Activated T-helper 1 cell treated with anti-CD3 and anti-CD28 coated beads, Interleukin-12 subunit alpha, Interleukin-12 subunit beta, Interleukin-2, Interleukin-4 antibody, amounts not matched to agents 30 ng/mL and 10 ng/mL and 1 ng/mL, durations not matched to agents 14 hours and 24 hours and 36 hours (primary cell): Measurements from ENCODE around the gene OR8B4. TPM values are rescaled to one million over a fixed set of nuclear protein-coding genes. Genes with fewer than 3 reads are reported as not detected.
"Not testable (repeated sequence)": the region's sequence is repeated elsewhere in the genome, so short reads cannot be mapped to it uniquely, and the experiment has no call there.

Source experiments
- DNase-seq: peaks from one replicate; pipeline ENCODE4 v3.0.0; 2021; ENCODE audit warnings: low spot score
- H3K27ac Mint-ChIP-seq: one replicate; pipeline ENCODE4 v1.8.0; 2021; ENCODE audit warnings: mild to moderate bottlenecking, mixed read lengths
- H3K27me3 Mint-ChIP-seq: one replicate; pipeline ENCODE4 v1.8.0; 2022; ENCODE audit warnings: mild to moderate bottlenecking, moderate library complexity, mixed read lengths; ENCODE audit not compliant: insufficient read depth
- H3K36me3 Mint-ChIP-seq: one replicate; pipeline ENCODE4 v1.8.0; 2021; ENCODE audit warnings: low read depth, mixed read lengths
- H3K4me1 Mint-ChIP-seq: one replicate; pipeline ENCODE4 v1.8.0; 2021; ENCODE audit warnings: low read depth, mixed read lengths
- H3K4me3 Mint-ChIP-seq: one replicate; pipeline ENCODE4 v1.8.0; 2021; ENCODE audit warnings: mild to moderate bottlenecking, moderate library complexity, mixed read lengths
- H3K9me3 Mint-ChIP-seq: one replicate; pipeline ENCODE4 v1.8.0; 2021; ENCODE audit warnings: mixed read lengths
- intact Hi-C: fragments of 100-400 bp; cut with micrococcal nuclease; formaldehyde crosslinking; loops from one replicate; pipeline ENCODE4 v1.15.1; 2024
- total RNA-seq: library from RNA; stranded (reverse); gene quantifications from 2 replicates; pipeline ENCODE4 v1.2.3, GENCODE V29; 2022

OR8B4 gene
- total RNA-seq, 1 donor from 2014 or later, result not detected

DNA sequence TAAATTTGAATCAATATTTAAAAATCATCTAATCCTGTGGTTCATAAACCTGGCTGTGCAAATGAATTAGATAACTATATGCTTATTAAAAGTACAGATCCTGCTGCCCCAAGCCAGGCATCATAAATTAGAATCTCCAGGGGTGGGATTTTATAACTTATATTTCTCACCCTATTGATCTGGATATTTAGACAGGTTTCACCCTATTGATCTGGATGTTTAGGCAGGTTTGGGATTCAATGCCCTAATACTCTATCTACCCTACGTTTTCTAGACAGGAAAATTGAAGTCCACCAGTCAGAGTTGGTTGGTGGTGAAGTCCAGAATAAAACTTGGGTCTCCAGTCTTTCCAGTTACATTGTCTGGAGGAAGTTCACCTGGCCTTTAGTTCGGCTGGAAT lies 18.2 kb upstream of the OR8B4 start:
- no peaks in the 10 kb centered on the region for H3K36me3 Mint-ChIP-seq
- DNase-seq, result no peak
- no peaks in the 10 kb centered on the region for H3K9me3 Mint-ChIP-seq
- H3K27ac Mint-ChIP-seq, result no peak overlapping the region
- H3K4me1 Mint-ChIP-seq, result no peaks in the 10 kb centered on the region
- intact Hi-C loops, result no loop called here
- H3K4me3 Mint-ChIP-seq, result no peak overlapping the region
- H3K27me3 Mint-ChIP-seq, result no peaks in the 10 kb centered on the region

DNA sequence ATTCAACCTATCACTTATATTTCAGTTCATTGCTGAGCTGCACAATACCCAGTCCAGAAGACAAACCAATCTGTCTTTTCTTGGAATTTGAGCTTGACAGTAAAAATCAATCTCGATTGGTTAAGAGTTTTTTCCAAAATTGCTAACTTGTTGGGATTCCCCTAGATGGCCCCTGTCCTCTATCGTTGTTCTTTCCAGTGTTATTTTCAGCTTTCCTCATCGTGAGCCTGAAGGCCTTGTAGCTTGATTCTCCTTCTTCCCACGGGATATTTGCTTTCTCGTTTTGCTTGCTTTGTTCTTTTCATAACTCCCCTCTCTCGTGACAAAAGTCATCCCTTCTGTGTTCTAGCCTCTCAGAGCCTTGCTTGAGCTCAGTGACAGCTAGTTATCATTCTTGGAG lies 17.8 kb upstream of the OR8B4 start:
- no peak overlapping the region for H3K4me3 Mint-ChIP-seq
- H3K27ac Mint-ChIP-seq, result no peak overlapping the region
- H3K4me1 Mint-ChIP-seq, result no peaks in the 10 kb centered on the region
- no peaks in the 10 kb centered on the region for H3K36me3 Mint-ChIP-seq
- H3K27me3 Mint-ChIP-seq, result no peaks in the 10 kb centered on the region
- DNase-seq, result no peak
- no peaks in the 10 kb centered on the region for H3K9me3 Mint-ChIP-seq
- intact Hi-C loops, result no loop called here

DNA sequence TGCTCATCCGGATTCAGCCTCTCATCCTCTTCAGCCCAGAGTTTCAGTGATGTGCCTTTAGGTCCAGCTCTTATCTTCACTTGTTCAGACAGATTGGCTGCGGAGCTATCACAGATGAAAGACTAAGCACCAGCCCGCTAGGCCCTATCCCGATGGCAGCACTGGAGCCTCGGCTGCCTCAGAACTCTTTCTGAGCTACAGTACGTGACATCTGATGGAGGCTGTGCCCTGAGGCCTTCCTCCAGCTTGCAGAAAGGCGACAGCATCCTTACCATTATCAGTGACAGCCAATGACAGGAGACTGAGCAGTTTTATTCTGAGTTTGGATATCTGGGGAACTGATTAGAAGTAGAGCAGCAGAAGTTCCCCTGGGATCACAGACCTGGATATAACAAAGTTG lies 16.8 kb upstream of the OR8B4 start:
- H3K27me3 Mint-ChIP-seq, result no peaks in the 10 kb centered on the region
- no peak overlapping the region for H3K27ac Mint-ChIP-seq
- no peaks in the 10 kb centered on the region for H3K36me3 Mint-ChIP-seq
- no peaks in the 10 kb centered on the region for H3K9me3 Mint-ChIP-seq
- DNase-seq, result no peak
- intact Hi-C loops, result no loop called here
- no peaks in the 10 kb centered on the region for H3K4me1 Mint-ChIP-seq
- no peak overlapping the region for H3K4me3 Mint-ChIP-seq

DNA sequence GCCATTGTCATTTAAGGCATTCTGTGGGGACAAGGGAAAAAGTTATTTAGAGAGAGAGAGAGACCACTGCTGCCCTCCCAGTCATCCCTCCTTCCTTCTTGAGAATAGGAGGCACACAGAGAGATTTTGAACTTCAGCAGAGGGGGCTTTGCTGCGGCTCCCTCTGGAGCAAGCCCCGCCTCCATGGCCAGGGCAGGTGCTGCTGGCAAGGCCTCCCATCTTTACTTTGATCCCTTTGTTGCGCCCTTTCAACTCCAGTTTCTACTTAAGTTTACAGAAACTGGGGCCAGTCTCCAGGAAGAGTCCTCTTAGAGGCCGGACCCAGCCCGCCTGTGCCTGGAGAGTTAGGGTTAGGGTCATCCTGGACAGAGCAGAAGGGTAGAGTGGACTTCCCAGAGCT lies 16.4 kb upstream of the OR8B4 start:
- Mint-ChIP-seq H3K27ac (no peak overlapping the region), H3K36me3 (no peaks in the 10 kb centered on the region), H3K4me1 (no peaks in the 10 kb centered on the region), H3K27me3 (no peaks in the 10 kb centered on the region), H3K9me3 (no peaks in the 10 kb centered on the region), H3K4me3 (no peak overlapping the region)
- intact Hi-C loops, result no loop called here
- no peak for DNase-seq

DNA sequence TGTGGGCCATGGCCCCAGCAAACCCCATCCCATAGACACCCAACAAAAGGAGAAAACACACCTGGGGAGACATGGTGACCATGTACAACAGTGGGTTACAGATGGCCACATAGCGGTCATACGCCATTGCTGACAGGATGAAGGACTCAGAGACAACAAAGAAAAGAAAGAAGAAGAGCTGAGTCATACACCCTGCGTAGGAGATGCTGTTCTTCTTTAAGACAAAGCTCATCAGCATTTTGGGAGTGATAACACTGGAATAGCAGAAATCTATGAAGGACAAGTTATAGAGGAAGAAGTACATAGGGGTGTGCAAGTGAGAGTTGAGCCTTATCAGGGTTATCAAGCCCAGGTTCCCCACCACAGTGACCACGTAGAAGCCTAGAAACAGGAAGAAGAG lies 15.9 kb upstream of the OR8B4 start:
- intact Hi-C loops, result no loop called here
- Mint-ChIP-seq H3K4me1 (no peaks in the 10 kb centered on the region), H3K4me3 (no peak overlapping the region), H3K9me3 (no peaks in the 10 kb centered on the region), H3K27ac (no peak overlapping the region), H3K36me3 (no peaks in the 10 kb centered on the region), H3K27me3 (no peaks in the 10 kb centered on the region)
- DNase-seq, result no peak

DNA sequence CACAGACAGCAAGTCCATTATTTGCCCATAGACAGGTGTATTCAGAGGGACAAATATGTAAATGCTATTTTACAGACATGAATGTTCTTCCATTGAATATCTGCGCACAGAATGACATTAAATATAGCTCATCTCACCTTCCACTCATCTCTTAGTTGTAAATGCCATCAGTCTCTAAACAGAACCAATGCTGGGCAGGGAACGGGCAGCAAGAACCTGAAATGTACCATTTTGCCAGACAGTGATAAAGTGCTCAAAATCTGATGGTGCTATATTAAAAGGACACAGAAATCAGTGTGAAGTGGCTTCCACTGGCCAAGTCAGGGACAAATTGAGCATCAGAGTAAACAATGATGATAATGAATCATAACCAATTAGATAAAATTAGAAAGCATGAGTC lies 10.0 kb upstream of the OR8B4 start:
- no peak for DNase-seq
- Mint-ChIP-seq H3K27me3 (peaks cover 2% of the 10 kb centered on the region), H3K4me3 (no peak overlapping the region), H3K36me3 (no peaks in the 10 kb centered on the region), H3K4me1 (no peaks in the 10 kb centered on the region), H3K27ac (no peak overlapping the region), H3K9me3 (peaks cover under 1% of the 10 kb centered on the region)
- intact Hi-C loops, result no loop called here

DNA sequence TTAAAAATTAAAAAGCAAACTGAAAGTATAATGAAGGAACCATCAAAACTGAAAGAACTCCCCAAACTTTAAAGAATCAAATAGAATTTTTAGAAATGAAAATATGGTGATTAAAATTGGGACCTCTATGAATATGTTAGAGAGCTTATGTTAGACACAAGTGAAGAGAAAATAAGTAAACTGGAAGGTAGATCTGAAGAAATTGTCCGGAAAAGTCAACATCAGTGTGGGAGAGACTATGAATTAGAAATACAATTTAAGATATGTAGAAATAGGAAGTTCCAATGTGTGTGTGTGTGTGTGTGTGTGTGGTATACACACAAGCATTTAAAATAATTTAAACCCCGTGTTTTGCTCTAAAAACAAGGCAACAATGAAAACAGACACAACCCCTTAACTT lies 4.9 kb upstream of the OR8B4 start:
- Mint-ChIP-seq H3K9me3 (peaks cover 4% of the 10 kb centered on the region), H3K4me3 (no peak overlapping the region), H3K27me3 (peaks cover 2% of the 10 kb centered on the region), H3K36me3 (no peaks in the 10 kb centered on the region), H3K27ac (no peak overlapping the region), H3K4me1 (no peaks in the 10 kb centered on the region)
- no peak for DNase-seq
- intact Hi-C loops, result no loop called here

DNA sequence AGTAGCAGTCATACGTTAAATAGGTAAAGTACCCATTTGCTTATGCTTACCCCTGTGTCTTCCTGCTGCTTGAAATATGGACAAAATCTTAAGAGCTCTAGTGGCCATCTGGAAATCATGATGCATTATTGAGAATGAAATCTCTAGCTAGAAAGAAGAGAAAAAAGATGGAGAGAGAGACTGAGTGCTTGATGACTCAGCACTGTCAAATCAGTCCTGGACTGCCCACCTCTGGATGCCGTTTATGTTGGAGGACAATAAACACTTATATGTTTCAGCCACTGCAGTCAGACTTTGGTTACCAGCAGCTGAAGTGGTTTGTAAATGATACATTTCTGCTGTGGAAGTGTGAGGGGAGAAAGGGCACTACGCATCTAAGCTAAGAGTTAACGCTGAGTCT lies 3.6 kb downstream of the OR8B4 start:
- Mint-ChIP-seq H3K27ac (no peak overlapping the region), H3K36me3 (no peaks in the 10 kb centered on the region), H3K4me1 (no peaks in the 10 kb centered on the region), H3K27me3 (peaks cover 10% of the 10 kb centered on the region), H3K4me3 (no peak overlapping the region), H3K9me3 (no peaks in the 10 kb centered on the region)
- DNase-seq, result no peak
- intact Hi-C loops, result no loop called here

DNA sequence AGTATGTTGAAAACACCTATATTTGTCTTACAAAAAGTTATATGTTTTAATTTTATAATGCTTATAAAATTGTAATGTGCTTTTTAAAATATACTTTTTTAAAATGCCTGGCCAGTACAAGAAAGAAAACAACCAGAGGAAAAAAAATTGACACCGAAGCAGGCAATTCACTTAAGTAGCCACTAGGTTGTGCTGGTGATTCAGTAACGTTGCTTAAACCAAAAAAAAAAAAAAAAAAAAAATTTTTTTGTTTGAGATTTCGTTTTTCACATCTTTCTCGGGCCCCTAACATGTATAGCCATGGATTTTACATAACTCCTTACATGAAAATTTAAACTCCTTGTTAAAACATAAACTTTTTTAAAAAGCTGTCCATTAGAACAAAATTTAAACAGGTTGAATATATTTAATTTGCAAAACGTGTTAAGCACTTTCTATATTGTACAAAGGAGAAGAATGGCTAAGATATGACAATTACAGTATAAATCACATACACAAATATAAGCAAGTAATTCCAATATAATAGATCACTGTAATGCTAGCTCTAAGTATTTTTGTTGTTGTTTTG lies 9.2 kb downstream of the OR8B4 start:
- H3K4me3 Mint-ChIP-seq, result no peak overlapping the region
- no peak for DNase-seq
- no peaks in the 10 kb centered on the region for H3K9me3 Mint-ChIP-seq
- no peaks in the 10 kb centered on the region for H3K4me1 Mint-ChIP-seq
- intact Hi-C loops, result loop anchor here (1.0 kb wide), 2 partner anchors 171 to 422 kb away; no protein-coding TSS in a partner anchor
- H3K27ac Mint-ChIP-seq, result no peak overlapping the region
- H3K36me3 Mint-ChIP-seq, result no peaks in the 10 kb centered on the region
- H3K27me3 Mint-ChIP-seq, result peaks cover 7% of the 10 kb centered on the region

DNA sequence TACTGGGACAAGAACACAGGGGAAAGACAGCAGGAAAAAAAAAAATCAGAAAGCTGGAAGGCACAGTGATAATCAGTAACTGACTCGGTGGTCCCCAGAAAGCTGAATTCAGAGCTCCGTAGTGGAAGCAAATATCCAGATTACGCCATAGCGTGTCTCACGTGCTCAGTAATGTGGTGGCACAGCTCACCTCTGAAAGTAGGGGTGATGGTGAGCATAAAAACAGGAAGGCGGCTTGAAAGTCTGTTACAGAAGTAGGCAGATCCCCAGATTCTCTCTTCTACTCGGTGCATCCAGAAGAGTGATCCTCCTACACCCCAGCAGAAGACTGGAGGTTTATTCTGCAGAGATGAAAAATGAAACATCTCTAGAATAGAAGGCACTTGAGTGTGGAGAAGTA lies 14.8 kb downstream of the OR8B4 start:
- no peak overlapping the region for H3K27ac Mint-ChIP-seq
- intact Hi-C loops, result loop anchor here (5.0 kb wide), 1 partner anchor 72 kb away; no protein-coding TSS in a partner anchor
- peaks cover 3% of the 10 kb centered on the region for H3K27me3 Mint-ChIP-seq
- no peaks in the 10 kb centered on the region for H3K4me1 Mint-ChIP-seq
- no peak overlapping the region for H3K4me3 Mint-ChIP-seq
- H3K9me3 Mint-ChIP-seq, result no peaks in the 10 kb centered on the region
- DNase-seq, result no peak
- no peaks in the 10 kb centered on the region for H3K36me3 Mint-ChIP-seq

DNA sequence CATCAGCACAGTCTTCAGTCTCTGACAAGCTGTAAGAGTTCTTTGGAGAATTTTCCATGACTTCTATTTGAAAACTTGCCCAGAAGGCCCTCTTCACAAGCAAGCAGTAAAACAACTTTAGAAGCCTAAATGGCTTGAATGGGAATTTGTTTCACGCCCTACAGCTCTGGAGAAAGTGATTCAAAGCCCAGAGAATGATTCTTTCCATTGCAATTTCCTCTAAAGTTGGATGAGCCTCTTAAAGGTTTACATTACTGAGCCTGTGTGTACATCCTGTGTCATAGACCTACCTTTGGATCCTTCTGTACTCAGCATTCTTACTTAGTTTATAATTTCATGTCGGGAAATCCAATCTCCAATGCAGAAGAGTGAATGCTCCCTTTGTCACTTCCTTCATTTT lies 19.1 kb downstream of the OR8B4 start:
- DNase-seq, result no peak
- no peaks in the 10 kb centered on the region for H3K4me1 Mint-ChIP-seq
- H3K27me3 Mint-ChIP-seq, result peaks cover 4% of the 10 kb centered on the region
- no peak overlapping the region for H3K27ac Mint-ChIP-seq
- no peaks in the 10 kb centered on the region for H3K36me3 Mint-ChIP-seq
- intact Hi-C loops, result no loop called here
- no peaks in the 10 kb centered on the region for H3K9me3 Mint-ChIP-seq
- no peak overlapping the region for H3K4me3 Mint-ChIP-seq

DNA sequence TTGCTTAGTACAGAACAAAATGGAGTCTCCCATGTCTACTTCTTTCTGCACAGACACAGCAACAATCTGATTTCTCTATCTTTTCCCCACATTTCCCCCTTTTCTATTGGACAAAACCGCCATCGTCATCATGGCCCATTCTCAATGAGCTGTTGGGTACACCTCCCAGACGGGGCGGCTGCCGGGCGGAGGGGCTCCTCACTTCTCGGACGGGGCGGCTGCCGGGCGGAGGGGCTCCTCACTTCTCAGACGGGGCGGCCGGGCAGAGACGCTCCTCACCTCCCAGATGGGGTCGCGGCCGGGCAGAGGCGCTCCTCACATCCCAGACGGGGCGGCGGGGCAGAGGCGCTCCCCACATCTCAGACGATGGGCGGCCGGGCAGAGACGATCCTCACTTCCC lies 21.5 kb downstream of the OR8B4 start:
- H3K9me3 Mint-ChIP-seq, DNase-seq, H3K4me3 Mint-ChIP-seq, H3K27ac Mint-ChIP-seq, H3K36me3 Mint-ChIP-seq, H3K27me3 Mint-ChIP-seq, H3K4me1 Mint-ChIP-seq: not testable (repeated sequence)
- intact Hi-C loops, result loop anchor here (2.0 kb wide), 1 partner anchor 332 kb away; no protein-coding TSS in a partner anchor

DNA sequence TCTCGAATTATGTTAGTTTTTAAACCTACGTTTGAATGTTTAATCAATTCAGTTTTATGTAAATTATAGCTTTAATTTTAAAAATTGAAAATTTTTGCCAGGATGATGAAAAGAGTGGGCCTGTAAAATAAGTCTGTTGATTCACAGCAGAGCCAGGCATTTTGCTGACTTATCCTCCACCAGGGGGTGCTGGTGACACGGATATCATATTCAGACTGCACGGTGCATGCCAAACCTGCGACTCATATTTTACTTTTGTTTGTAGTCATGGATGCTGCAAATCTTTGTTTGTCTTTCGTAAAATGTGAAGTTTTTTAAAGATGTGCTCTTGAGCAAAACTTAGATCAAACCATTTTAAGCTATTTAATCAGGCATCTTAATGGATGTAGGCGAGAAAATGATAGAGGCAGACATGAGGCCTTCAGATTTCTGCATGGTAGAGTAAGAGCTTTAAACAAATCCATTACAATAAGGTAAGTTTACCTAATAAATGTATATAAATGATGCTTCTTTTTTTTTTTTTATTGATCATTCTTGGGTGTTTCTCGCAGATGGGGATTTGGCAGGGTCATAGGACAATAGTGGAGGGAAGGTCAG lies 22.2 kb downstream of the OR8B4 start:
- Mint-ChIP-seq H3K27ac (no peak overlapping the region), H3K27me3 (peaks cover 4% of the 10 kb centered on the region), H3K4me3 (no peak overlapping the region), H3K9me3 (no peaks in the 10 kb centered on the region), H3K4me1 (no peaks in the 10 kb centered on the region), H3K36me3 (no peaks in the 10 kb centered on the region)
- intact Hi-C loops, result loop anchor here (2.0 kb wide), 1 partner anchor 332 kb away; no protein-coding TSS in a partner anchor
- peak; percentile 31 for DNase-seq

DNA sequence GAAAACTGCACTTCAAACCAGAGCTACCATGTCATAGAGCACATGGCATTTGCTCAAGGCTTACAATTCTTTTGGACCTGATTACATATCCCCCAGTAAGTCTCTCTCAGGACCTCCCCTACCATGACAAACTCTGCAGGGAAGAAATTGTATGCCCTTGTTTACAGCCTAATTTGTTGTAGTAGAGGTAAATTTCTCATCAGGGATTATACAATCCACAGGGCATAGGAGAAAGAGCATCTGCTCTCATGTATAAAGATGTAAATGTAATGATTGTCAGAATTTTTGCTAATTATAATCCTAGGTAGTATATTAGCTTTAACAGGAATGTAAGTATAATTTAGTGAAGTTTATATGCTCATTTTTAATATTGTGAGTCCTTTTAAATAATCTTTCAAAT lies 25.7 kb downstream of the OR8B4 start, which contains the start of gene OR8B3:
TSS of gene OR8B3 (minus strand) at position 101 of the 400 bp plus-strand sequence. CDS start 1,673 bp downstream, outside the sequence.
- intact Hi-C loops, result no loop called here

More for the DNA sequence above, 25.7 kb downstream of the OR8B4 start, which contains the start of gene OR8B3:
- H3K4me3 Mint-ChIP-seq, result no peak within 1 kb of the TSS
- DNase-seq, result no peak
- H3K27me3 Mint-ChIP-seq, result no peaks in the 10 kb centered on the region
- no peaks in the 10 kb centered on the region for H3K9me3 Mint-ChIP-seq
- no peak within 1 kb of the TSS for H3K27ac Mint-ChIP-seq
- H3K36me3 Mint-ChIP-seq, result no peaks in the 10 kb centered on the region
- H3K4me1 Mint-ChIP-seq, result no peaks in the 10 kb centered on the region
